Stimulated activated CD8-positive, alpha-beta memory T cell treated with anti-CD3 and anti-CD28 coated beads, Interleukin-2, amount 100 ng/mL, for 1 hour (primary cell): ENCODE measurements around the gene TNNC2.

Source experiments
- DNase-seq, 2 donors: peaks; one replicate each; pipeline ENCODE4 v3.0.0-alpha.2; 2020; ENCODE audit warnings: low read depth in 2 of 2

Gene TNNC2

GRCh38 chr20:45782890-45783289, 44.2 kb downstream of the TNNC2 start:
- DNase-seq: no peak

DNA sequence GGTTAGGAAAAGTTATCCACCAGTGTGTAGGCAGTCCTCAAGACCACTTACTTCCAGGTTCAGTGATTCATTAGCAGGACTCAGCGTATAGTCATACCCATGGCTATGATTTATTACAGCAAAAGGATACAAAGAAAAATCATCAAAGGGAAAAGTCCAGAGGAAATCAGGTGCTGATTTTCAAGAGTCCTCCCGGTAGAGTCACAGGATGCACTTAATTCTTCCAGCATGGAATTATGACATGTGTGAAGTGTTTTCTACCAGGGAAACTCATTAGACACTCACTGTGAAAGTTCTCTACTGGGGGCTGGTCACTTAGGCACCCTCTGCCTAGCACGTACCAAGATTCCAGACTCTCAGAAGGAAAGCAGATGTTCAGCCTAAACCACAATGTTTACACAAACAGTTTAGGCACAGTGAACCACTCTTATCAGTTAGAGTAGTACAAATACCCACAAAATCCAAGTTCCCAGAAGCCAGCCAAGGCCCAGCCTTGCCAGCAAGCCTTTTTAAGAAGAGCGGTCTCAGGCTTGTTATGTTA, 45.7 kb downstream of the TNNC2 start:
- no peak for DNase-seq

DNA sequence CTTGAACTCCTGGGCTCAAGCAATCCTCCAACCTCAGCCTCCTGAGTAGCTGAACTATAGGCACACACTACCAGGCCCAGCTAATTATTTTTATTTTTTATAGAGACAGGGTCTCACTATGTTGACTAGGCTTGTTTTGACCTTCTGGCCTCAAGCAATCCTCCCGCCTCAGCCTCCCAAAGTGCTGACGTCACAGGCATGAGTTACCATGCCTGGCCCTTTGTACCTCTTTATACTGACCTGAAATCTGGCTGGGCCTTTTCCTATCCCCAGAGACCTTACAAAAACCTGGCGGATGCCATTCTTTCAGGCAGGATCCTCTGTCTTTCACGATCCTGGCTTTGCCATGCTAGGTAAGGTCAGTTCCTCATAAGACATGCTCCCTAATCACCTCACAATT, 47.0 kb downstream of the TNNC2 start:
- no peak for DNase-seq

DNA sequence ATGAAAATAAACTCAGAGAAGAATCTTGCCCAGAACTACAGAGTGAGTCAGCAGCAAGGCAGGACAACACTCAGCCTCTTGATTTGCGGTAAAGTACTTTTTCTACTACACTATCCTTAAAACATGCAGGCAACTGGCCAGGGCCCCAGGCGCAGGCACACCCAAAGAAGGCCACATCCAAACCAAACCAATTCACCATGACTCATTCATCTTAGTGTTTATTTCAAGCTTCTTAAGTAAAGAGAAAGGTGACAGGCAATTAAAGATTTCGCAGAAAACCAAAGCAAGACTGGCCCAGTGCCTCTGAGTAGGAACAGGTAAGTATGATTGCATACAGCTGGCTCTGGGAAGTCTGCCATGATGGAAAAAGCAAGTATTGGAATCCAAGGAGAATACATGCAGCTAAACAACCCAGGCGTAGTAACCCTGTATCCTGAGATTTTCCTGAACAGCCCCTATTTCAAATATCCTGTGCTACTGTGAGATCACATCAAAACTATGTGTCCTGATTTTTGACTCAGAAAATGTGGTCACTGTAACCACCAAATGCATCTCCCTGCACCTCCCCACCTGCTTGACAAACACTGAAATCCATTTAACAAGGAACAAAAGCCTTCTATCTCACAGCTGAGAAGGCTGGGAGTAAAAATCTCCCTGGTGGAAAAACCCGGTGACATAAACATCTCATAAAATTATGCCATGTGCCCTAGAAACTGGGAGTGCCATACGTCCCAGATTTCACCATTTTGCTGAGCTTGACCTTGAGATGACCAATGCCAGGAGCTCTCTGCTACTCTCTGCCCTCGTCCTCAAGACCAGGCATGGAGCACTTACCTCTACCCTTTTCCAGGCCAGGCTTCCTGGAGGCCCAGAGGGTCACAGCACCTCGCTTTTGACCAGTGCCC, 47.8 kb downstream of the TNNC2 start:
- DNase-seq: no peak

- DNase-seq: no peak
Observed at GRCh38 chr20:45776931-45777330, 50.2 kb downstream of the TNNC2 start.

GRCh38 chr20:45775411-45775810, 51.7 kb downstream of the TNNC2 start:
- no peak for DNase-seq

GRCh38 chr20:45774945-45775344, 52.2 kb downstream of the TNNC2 start:
- no peak for DNase-seq
